HepG2 (cell line): ENCODE data around the gene NDRG2. TPM values are rescaled to one million over a fixed set of nuclear protein-coding genes. Genes with fewer than 3 reads are reported as not detected.

Source experiments
- ADNP ChIP-seq: sonication (generic); formaldehyde crosslinking; IDR thresholded peaks from 2 replicates; pipeline ENCODE4 v1.4.0; 2020; ENCODE audit warnings: missing genetic modification reagents
- ATF2 ChIP-seq: sonication (generic); formaldehyde crosslinking; IDR thresholded peaks from 2 replicates; pipeline ENCODE4 v1.4.0; 2020; ENCODE audit warnings: missing genetic modification reagents
- DBP ChIP-seq: sonication (generic); formaldehyde crosslinking; IDR thresholded peaks from 2 replicates; pipeline ENCODE4 v1.4.0; 2020; ENCODE audit warnings: missing genetic modification reagents; ENCODE audit errors: not compliant biosample characterization
- DZIP1 ChIP-seq: sonication (generic); formaldehyde crosslinking; IDR thresholded peaks from 2 replicates; pipeline ENCODE4 v1.5.0; 2020; ENCODE audit warnings: mild to moderate bottlenecking, missing genetic modification reagents
- ISL2 ChIP-seq: sonication (generic); formaldehyde crosslinking; IDR thresholded peaks from 2 replicates; pipeline ENCODE4 v1.5.0; 2020; ENCODE audit warnings: missing genetic modification reagents
- JARID2 ChIP-seq: sonication (generic); formaldehyde crosslinking; IDR thresholded peaks from 2 replicates; pipeline ENCODE4 v1.8.1; 2023; ENCODE audit warnings: missing genetic modification reagents, inconsistent platforms; ENCODE audit not compliant: insufficient replicate concordance
- KAT2B ChIP-seq: fragments of 150-350 bp; IDR thresholded peaks from 2 replicates; pipeline ENCODE4 v1.6.1; 2014; ENCODE audit warnings: low read depth, low read length, borderline replicate concordance
- KDM5B ChIP-seq: sonication (generic); formaldehyde crosslinking; IDR thresholded peaks from 2 replicates; pipeline ENCODE4 v1.4.0; 2020; ENCODE audit warnings: missing genetic modification reagents, mild to moderate bottlenecking, borderline replicate concordance
- MZF1 ChIP-seq: sonication (generic); formaldehyde crosslinking; IDR thresholded peaks from 2 replicates; pipeline ENCODE4 v1.8.1; 2023; ENCODE audit warnings: mild to moderate bottlenecking, missing genetic modification reagents, borderline replicate concordance
- NR1H2 ChIP-seq: sonication (generic); formaldehyde crosslinking; IDR thresholded peaks from 2 replicates; pipeline ENCODE4 v1.8.1; 2022; ENCODE audit warnings: low read depth, missing genetic modification reagents, borderline replicate concordance
- TSC22D2 ChIP-seq: sonication (generic); formaldehyde crosslinking; IDR thresholded peaks from 2 replicates; pipeline ENCODE4 v1.5.1; 2020; ENCODE audit warnings: missing genetic modification reagents, mild to moderate bottlenecking, borderline replicate concordance
- WIZ ChIP-seq: sonication (generic); formaldehyde crosslinking; IDR thresholded peaks from 2 replicates; pipeline ENCODE4 v1.5.1; 2020; ENCODE audit warnings: mild to moderate bottlenecking, missing genetic modification reagents
- ZNF260 ChIP-seq: sonication (generic); formaldehyde crosslinking; IDR thresholded peaks from 2 replicates; pipeline ENCODE4 v1.4.0; 2020; ENCODE audit warnings: missing genetic modification reagents, low read depth, mild to moderate bottlenecking, borderline replicate concordance
- ZNF543 ChIP-seq: sonication (generic); formaldehyde crosslinking; IDR thresholded peaks from 2 replicates; pipeline ENCODE4 v1.4.0; 2020; ENCODE audit warnings: mild to moderate bottlenecking, missing genetic modification reagents
- ZNF639 ChIP-seq: conservative IDR thresholded peaks from 2 replicates; pipeline ENCODE4 v1.6.1; 2018; ENCODE audit warnings: missing genetic modification reagents
- ZNF691 ChIP-seq: sonication (generic); formaldehyde crosslinking; IDR thresholded peaks from 2 replicates; pipeline ENCODE4 v1.4.0; 2020; ENCODE audit warnings: missing genetic modification reagents, low read depth, mild to moderate bottlenecking, borderline replicate concordance
- polyA plus RNA-seq, 8 experiments: library from polyadenylated mRNA; depleted of rRNA in 3 of 8; stranded (reverse) in 7 of 8; unstranded in 1 of 8; fragments of >200 nt; fragmentation: Illumina TruSeq in 4 of 8; extraction: Trizol in 4 of 8; gene quantifications; 2 replicates each; pipeline versions ENCODE4 v1.2.1 to v1.2.3, GENCODE V29; 2011 to 2016; ENCODE audit warnings: low read depth in 4 of 8, missing spikeins in 1 of 8, mixed read lengths in 1 of 8; ENCODE audit not compliant: insufficient read depth in 1 of 8
- total RNA-seq, 5 experiments: library from RNA; depleted of rRNA; stranded (reverse); fragments of >200 nt; fragmentation: Illumina TruSeq; extraction: Trizol; gene quantifications; 2 replicates each; pipeline ENCODE4 v1.2.3, GENCODE V29; 2016; ENCODE audit warnings: low read depth in 1 of 5
- TF ChIP-seq, protein P1 (sequence below): sonication (generic); formaldehyde crosslinking; IDR thresholded peaks from 2 replicates; pipeline ENCODE4 v1.5.1; 2020; ENCODE audit warnings: missing genetic modification reagents, mild to moderate bottlenecking, borderline replicate concordance
- TF ChIP-seq, protein P2 (sequence below): sonication (generic); formaldehyde crosslinking; IDR thresholded peaks from 2 replicates; pipeline ENCODE4 v1.5.0; 2020; ENCODE audit warnings: missing genetic modification reagents, mild to moderate bottlenecking, borderline replicate concordance

The NDRG2 gene
- total and polyA plus RNA-seq, 2 of the 13 experiments (the other 11 are each of a cell fraction or from before 2014, with no cell fraction given): 27.2 to 189 TPM

GRCh38 chr14:21072781-21073339 is 48.0 kb upstream of the NDRG2 start (continued):
- TF ChIP-seq, protein P1, sequence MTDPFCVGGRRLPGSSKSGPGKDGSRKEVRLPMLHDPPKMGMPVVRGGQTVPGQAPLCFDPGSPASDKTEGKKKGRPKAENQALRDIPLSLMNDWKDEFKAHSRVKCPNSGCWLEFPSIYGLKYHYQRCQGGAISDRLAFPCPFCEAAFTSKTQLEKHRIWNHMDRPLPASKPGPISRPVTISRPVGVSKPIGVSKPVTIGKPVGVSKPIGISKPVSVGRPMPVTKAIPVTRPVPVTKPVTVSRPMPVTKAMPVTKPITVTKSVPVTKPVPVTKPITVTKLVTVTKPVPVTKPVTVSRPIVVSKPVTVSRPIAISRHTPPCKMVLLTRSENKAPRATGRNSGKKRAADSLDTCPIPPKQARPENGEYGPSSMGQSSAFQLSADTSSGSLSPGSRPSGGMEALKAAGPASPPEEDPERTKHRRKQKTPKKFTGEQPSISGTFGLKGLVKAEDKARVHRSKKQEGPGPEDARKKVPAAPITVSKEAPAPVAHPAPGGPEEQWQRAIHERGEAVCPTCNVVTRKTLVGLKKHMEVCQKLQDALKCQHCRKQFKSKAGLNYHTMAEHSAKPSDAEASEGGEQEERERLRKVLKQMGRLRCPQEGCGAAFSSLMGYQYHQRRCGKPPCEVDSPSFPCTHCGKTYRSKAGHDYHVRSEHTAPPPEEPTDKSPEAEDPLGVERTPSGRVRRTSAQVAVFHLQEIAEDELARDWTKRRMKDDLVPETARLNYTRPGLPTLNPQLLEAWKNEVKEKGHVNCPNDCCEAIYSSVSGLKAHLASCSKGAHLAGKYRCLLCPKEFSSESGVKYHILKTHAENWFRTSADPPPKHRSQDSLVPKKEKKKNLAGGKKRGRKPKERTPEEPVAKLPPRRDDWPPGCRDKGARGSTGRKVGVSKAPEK: 0 out of 2 replicates have a peak, but pooled peaks have one; percentile 31
- no peak for TF ChIP-seq TSC22D2 (CRISPR knock-in tag)
- TF ChIP-seq NR1H2 (CRISPR knock-in tag): no peak
- TF ChIP-seq ZNF543 (CRISPR knock-in tag): no peak
- TF ChIP-seq JARID2 (CRISPR knock-in tag): no peak
- TF ChIP-seq, protein P2, sequence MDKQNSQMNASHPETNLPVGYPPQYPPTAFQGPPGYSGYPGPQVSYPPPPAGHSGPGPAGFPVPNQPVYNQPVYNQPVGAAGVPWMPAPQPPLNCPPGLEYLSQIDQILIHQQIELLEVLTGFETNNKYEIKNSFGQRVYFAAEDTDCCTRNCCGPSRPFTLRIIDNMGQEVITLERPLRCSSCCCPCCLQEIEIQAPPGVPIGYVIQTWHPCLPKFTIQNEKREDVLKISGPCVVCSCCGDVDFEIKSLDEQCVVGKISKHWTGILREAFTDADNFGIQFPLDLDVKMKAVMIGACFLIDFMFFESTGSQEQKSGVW (CRISPR knock-in tag): no peak
- TF ChIP-seq ATF2 (CRISPR knock-in tag): no peak
- TF ChIP-seq DZIP1 (CRISPR knock-in tag): no peak
- TF ChIP-seq ZNF691 (CRISPR knock-in tag): no peak
- no peak for TF ChIP-seq ZNF639 (CRISPR knock-in tag)
- TF ChIP-seq DBP (CRISPR knock-in tag): no peak
- no peak for TF ChIP-seq ADNP (CRISPR knock-in tag)
- no peak for TF ChIP-seq WIZ (CRISPR knock-in tag)
- TF ChIP-seq KDM5B (CRISPR knock-in tag): no peak
- no peak for TF ChIP-seq MZF1 (CRISPR knock-in tag)
- TF ChIP-seq ISL2 (CRISPR knock-in tag): no peak
- TF ChIP-seq KAT2B: no peak
- no peak for TF ChIP-seq ZNF260 (CRISPR knock-in tag)
